ENCODE data around the gene DNM3.

DNA sequence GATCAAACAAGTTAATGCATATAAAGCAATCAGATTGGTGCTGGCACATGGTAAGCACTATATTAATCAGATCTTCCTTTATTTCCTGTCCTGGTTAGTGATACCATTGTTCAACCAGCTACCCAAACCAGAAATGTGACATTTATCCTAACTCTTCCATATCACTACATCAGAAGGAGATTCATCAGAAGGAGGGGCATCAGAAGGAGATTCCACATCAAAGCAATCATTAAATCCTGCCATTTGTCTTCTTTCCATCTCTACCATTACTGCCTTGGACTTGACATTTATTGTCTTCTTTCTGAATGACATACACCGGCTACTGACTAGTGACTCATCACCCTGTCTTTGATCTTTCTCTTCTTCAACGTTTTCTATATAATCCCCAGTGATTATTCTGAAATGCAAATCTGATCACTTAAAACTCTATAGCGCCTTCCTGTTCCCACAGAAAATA, 75.0 kb downstream of the DNM3 start:
- TF ChIP-seq SIN3A (IDR thresholded peaks at IDR 0.05; ENCODE audit: borderline replicate concordance, low read depth, low read length), result no peak
- TF ChIP-seq RFX5 (IDR thresholded peaks at IDR 0.05; ENCODE audit: low read length), result no peak
- TF ChIP-seq, protein P1, sequence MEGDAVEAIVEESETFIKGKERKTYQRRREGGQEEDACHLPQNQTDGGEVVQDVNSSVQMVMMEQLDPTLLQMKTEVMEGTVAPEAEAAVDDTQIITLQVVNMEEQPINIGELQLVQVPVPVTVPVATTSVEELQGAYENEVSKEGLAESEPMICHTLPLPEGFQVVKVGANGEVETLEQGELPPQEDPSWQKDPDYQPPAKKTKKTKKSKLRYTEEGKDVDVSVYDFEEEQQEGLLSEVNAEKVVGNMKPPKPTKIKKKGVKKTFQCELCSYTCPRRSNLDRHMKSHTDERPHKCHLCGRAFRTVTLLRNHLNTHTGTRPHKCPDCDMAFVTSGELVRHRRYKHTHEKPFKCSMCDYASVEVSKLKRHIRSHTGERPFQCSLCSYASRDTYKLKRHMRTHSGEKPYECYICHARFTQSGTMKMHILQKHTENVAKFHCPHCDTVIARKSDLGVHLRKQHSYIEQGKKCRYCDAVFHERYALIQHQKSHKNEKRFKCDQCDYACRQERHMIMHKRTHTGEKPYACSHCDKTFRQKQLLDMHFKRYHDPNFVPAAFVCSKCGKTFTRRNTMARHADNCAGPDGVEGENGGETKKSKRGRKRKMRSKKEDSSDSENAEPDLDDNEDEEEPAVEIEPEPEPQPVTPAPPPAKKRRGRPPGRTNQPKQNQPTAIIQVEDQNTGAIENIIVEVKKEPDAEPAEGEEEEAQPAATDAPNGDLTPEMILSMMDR (IDR thresholded peaks at IDR 0.05), result no peak
- no peak for TF ChIP-seq POLR2AphosphoS5 (IDR thresholded peaks at IDR 0.05; ENCODE audit: low read depth, low read length)
- no peak for TF ChIP-seq SMC3 (IDR thresholded peaks at IDR 0.05; ENCODE audit: low read depth, low read length)
- TF ChIP-seq, protein P2, sequence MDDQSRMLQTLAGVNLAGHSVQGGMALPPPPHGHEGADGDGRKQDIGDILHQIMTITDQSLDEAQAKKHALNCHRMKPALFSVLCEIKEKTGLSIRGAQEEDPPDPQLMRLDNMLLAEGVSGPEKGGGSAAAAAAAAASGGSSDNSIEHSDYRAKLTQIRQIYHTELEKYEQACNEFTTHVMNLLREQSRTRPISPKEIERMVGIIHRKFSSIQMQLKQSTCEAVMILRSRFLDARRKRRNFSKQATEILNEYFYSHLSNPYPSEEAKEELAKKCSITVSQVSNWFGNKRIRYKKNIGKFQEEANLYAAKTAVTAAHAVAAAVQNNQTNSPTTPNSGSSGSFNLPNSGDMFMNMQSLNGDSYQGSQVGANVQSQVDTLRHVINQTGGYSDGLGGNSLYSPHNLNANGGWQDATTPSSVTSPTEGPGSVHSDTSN (IDR thresholded peaks at IDR 0.05), result no peak
- TF ChIP-seq EP300 (IDR thresholded peaks at IDR 0.05; ENCODE audit: borderline replicate concordance in 1 of 2, low read depth in 1 of 2, low read length in 1 of 2), result no peak
